HEK293 (cell line): ENCODE data around the gene PGAP6.
A peak's percentile ranks its signal among the peaks of the same experiment; 100 is the strongest.

Source experiments
- CTCF ChIA-PET: fragments of 350-600 bp; formaldehyde crosslinking; extraction: SDS; loops from one replicate; lab custom pipeline; 2021; ENCODE audit warnings: antibody characterized with exemption; lab: Yijun Ruan, JAX
- POLR2A ChIA-PET: fragments of 300-600 bp; formaldehyde crosslinking; extraction: SDS; loops from one replicate; lab custom pipeline; 2020; ENCODE audit warnings: antibody characterized with exemption, inconsistent platforms; lab: Yijun Ruan, JAX
- H3K27ac ChIP-seq: fragments of 200-500 bp; sonication (Bioruptor generic); 2 replicates; pipeline ENCODE4 v1.5.1; 2014; ENCODE audit warnings: low read depth, low read length, control low read depth, inconsistent platforms; ENCODE audit errors: extremely low read depth
- H3K36me3 ChIP-seq, 2 experiments: fragments of 200-500 bp in 1 of 2; sonication (Bioruptor generic) in 1 of 2; 1 replicate in 1 of 2; 2 replicates in 1 of 2; pipeline ENCODE4 v1.5.1; 2014 to 2017; ENCODE audit warnings: inconsistent platforms in 2 of 2, low read length in 2 of 2; ENCODE audit not compliant: control insufficient read depth in 2 of 2, insufficient read depth in 1 of 2
- H3K4me1 ChIP-seq: fragments of 200-500 bp; sonication (Bioruptor generic); 2 replicates; pipeline ENCODE4 v1.5.1; 2014; ENCODE audit warnings: mild to moderate bottlenecking, low read length, inconsistent platforms; ENCODE audit not compliant: control insufficient read depth, insufficient read depth
- H3K4me3 ChIP-seq: 2 replicates; pipeline ENCODE4 v1.5.1; 2011; ENCODE audit warnings: low read depth, mild to moderate bottlenecking, control low read depth, low read length, moderate library complexity
- H3K9me3 ChIP-seq: fragments of 200-500 bp; sonication (Bioruptor generic); 2 replicates; pipeline ENCODE4 v1.5.1; 2014; ENCODE audit warnings: low read depth, low read length, inconsistent platforms; ENCODE audit not compliant: control insufficient read depth, insufficient read depth
- HIC1 ChIP-seq: fragments of 450-650 bp; formaldehyde crosslinking; IDR thresholded peaks from 2 replicates; pipeline ENCODE4 v1.5.1; 2016; ENCODE audit warnings: missing biosample characterization, missing genetic modification characterization
- KLF1 ChIP-seq: fragments of 450-650 bp; formaldehyde crosslinking; IDR thresholded peaks from 2 replicates; pipeline ENCODE4 v1.5.1; 2016; ENCODE audit warnings: missing biosample characterization, missing genetic modification characterization
- KLF9 ChIP-seq: fragments of 450-650 bp; formaldehyde crosslinking; IDR thresholded peaks from 2 replicates; pipeline ENCODE4 v1.5.1; 2016; ENCODE audit warnings: missing biosample characterization, missing genetic modification characterization, low read depth
- OVOL3 ChIP-seq: fragments of 450-650 bp; formaldehyde crosslinking; IDR thresholded peaks from 2 replicates; pipeline ENCODE4 v1.5.1; 2016; ENCODE audit warnings: missing biosample characterization, missing genetic modification characterization
- YY2 ChIP-seq: fragments of 450-650 bp; formaldehyde crosslinking; IDR thresholded peaks from 2 replicates; pipeline ENCODE4 v1.5.1; 2016; ENCODE audit warnings: missing biosample characterization, missing genetic modification characterization
- ZBTB17 ChIP-seq: fragments of 450-650 bp; formaldehyde crosslinking; IDR thresholded peaks from 2 replicates; pipeline ENCODE4 v1.5.1; 2016; ENCODE audit warnings: missing biosample characterization, missing genetic modification characterization
- ZBTB26 ChIP-seq: fragments of 450-650 bp; formaldehyde crosslinking; optimal IDR thresholded peaks from 2 replicates; pipeline ENCODE3; 2016; ENCODE audit warnings: missing biosample characterization, mild to moderate bottlenecking, missing genetic modification characterization
- ZIC2 ChIP-seq: fragments of 450-650 bp; formaldehyde crosslinking; IDR thresholded peaks from 2 replicates; pipeline ENCODE4 v1.5.1; 2016; ENCODE audit warnings: missing biosample characterization, missing genetic modification characterization
- ZNF121 ChIP-seq: fragments of 450-650 bp; formaldehyde crosslinking; IDR thresholded peaks from 2 replicates; pipeline ENCODE4 v1.5.1; 2016; ENCODE audit warnings: missing biosample characterization, missing genetic modification characterization
- ZNF140 ChIP-seq: fragments of 450-650 bp; formaldehyde crosslinking; IDR thresholded peaks from 2 replicates; pipeline ENCODE4 v1.5.1; 2016; ENCODE audit warnings: missing biosample characterization, missing genetic modification characterization
- ZNF175 ChIP-seq: fragments of 450-650 bp; formaldehyde crosslinking; IDR thresholded peaks from 2 replicates; pipeline ENCODE4 v1.5.1; 2016; ENCODE audit warnings: missing biosample characterization, missing genetic modification characterization
- ZNF202 ChIP-seq: fragments of 450-650 bp; formaldehyde crosslinking; IDR thresholded peaks from 2 replicates; pipeline ENCODE4 v1.5.1; 2016; ENCODE audit warnings: missing biosample characterization, missing genetic modification characterization, borderline replicate concordance
- ZNF449 ChIP-seq: fragments of 450-650 bp; formaldehyde crosslinking; IDR thresholded peaks from 2 replicates; pipeline ENCODE4 v1.5.1; 2017; ENCODE audit warnings: missing biosample characterization, mild to moderate bottlenecking, missing genetic modification characterization, moderate library complexity
- ZNF473 ChIP-seq: fragments of 450-650 bp; formaldehyde crosslinking; IDR thresholded peaks from 2 replicates; pipeline ENCODE4 v1.5.1; 2017; ENCODE audit warnings: missing biosample characterization, missing genetic modification characterization
- ZNF658 ChIP-seq: fragments of 450-650 bp; formaldehyde crosslinking; IDR thresholded peaks from 2 replicates; pipeline ENCODE4; 2016; ENCODE audit warnings: missing biosample characterization, missing genetic modification characterization
- TF ChIP-seq, protein P1 (sequence below): fragments of 450-650 bp; formaldehyde crosslinking; conservative IDR thresholded peaks from 2 replicates; pipeline ENCODE4 v1.5.1; 2016; ENCODE audit warnings: low read depth, missing biosample characterization, missing genetic modification characterization
- TF ChIP-seq, protein P2 (sequence below): fragments of 450-650 bp; formaldehyde crosslinking; IDR thresholded peaks from 2 replicates; pipeline ENCODE4 v1.5.1; 2016; ENCODE audit warnings: missing biosample characterization, missing genetic modification characterization

The PGAP6 gene

DNA sequence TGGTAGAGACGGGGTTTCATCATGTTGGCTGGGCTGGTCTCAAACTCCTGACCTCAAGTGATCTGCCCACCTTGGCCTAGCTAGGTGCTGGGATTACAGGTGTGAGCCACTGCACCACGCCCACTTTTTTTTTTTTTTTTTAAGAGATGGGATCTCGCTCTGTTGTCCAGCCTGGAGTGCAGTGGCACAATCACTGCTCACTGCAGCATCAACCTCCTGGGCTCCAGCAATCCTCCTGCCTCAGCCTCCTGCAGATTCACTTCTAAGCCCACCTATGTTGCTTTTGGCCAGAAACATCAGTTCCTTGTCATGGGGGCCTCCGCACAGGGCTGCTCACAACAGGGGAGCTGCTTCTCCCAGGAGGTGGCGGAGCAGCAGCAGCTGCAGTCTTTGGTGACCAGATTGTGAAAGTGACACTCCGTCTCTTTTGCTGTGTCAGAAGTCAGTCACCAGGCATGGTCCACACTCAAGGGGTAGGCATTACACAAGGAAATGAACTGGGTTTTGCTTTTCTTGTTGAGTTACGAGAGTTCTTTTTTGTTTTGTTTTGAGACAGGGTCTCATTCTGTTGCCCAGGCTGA is 10.8 kb upstream of the PGAP6 start:
- POLR2A ChIA-PET: interaction anchor here (1.0 to 1.4 kb wide), 4 partner anchors 9 to 195 kb away, joined by 4 to 8 read pairs (median 4); partner anchors contain the start of gene DECR2
- H3K4me3 ChIP-seq: no peak overlapping the region
- TF ChIP-seq ZNF202 (tag by site-specific recombination) (no peak), OVOL3 (tag by site-specific recombination) (no peak), KLF9 (tag by site-specific recombination) (peak; percentile 73), ZIC2 (tag by site-specific recombination) (peak; percentile 40), ZNF473 (no peak), ZBTB26 (tag by site-specific recombination) (no peak), KLF1 (tag by site-specific recombination) (0 out of 2 replicates have a peak, but pooled peaks have one; percentile 3), ZNF121 (tag by site-specific recombination) (peak; percentile 67), ZBTB17 (tag by site-specific recombination) (no peak), ZNF140 (tag by site-specific recombination) (no peak), ZNF175 (no peak), ZNF658 (tag by site-specific recombination) (no peak), YY2 (tag by site-specific recombination) (no peak), ZNF449 (tag by site-specific recombination) (no peak), HIC1 (tag by site-specific recombination) (no peak)
- TF ChIP-seq, protein P1, sequence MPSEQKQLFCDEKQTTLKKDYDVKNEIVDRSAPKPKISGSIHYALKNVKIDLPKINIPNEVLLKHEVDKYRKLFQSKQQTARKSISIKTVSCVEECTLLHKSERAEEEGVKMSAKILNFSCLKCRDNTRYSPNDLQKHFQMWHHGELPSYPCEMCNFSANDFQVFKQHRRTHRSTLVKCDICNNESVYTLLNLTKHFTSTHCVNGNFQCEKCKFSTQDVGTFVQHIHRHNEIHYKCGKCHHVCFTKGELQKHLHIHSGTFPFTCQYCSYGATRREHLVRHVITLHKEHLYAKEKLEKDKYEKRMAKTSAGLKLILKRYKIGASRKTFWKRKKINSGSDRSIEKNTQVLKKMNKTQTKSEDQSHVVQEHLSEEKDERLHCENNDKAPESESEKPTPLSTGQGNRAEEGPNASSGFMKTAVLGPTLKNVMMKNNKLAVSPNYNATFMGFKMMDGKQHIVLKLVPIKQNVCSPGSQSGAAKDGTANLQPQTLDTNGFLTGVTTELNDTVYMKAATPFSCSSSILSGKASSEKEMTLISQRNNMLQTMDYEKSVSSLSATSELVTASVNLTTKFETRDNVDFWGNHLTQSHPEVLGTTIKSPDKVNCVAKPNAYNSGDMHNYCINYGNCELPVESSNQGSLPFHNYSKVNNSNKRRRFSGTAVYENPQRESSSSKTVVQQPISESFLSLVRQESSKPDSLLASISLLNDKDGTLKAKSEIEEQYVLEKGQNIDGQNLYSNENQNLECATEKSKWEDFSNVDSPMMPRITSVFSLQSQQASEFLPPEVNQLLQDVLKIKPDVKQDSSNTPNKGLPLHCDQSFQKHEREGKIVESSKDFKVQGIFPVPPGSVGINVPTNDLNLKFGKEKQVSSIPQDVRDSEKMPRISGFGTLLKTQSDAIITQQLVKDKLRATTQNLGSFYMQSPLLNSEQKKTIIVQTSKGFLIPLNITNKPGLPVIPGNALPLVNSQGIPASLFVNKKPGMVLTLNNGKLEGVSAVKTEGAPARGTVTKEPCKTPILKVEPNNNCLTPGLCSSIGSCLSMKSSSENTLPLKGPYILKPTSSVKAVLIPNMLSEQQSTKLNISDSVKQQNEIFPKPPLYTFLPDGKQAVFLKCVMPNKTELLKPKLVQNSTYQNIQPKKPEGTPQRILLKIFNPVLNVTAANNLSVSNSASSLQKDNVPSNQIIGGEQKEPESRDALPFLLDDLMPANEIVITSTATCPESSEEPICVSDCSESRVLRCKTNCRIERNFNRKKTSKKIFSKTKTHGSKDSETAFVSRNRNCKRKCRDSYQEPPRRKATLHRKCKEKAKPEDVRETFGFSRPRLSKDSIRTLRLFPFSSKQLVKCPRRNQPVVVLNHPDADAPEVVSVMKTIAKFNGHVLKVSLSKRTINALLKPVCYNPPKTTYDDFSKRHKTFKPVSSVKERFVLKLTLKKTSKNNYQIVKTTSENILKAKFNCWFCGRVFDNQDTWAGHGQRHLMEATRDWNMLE: no peak
- TF ChIP-seq, protein P2, sequence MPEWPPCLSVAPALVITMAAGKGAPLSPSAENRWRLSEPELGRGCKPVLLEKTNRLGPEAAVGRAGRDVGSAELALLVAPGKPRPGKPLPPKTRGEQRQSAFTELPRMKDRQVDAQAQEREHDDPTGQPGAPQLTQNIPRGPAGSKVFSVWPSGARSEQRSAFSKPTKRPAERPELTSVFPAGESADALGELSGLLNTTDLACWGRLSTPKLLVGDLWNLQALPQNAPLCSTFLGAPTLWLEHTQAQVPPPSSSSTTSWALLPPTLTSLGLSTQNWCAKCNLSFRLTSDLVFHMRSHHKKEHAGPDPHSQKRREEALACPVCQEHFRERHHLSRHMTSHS (tag by site-specific recombination): no peak
- TF ChIP-seq, all 188 proteins: peak for 4
- CTCF ChIA-PET: interaction anchor here (0.5 to 4.0 kb wide), 18 partner anchors 8 to 270 kb away, joined by 3 to 27 read pairs (median 3); no protein-coding TSS in a partner anchor
- Histone ChIP-seq H3K4me1 (no peaks in the 10 kb centered on the region), H3K9me3 (no peaks in the 10 kb centered on the region), H3K36me3 (no peaks in the 10 kb centered on the region), H3K27ac (no peak overlapping the region)
